OCI-LY1 (cell line): ENCODE data around the gene NEDD4L.

Experiments
- H2AFZ ChIP-seq: fragments of 200-600 bp; sonication (generic), shearing (Covaris generic); 2 replicates; pipeline ENCODE4 v1.6.0; 2014; ENCODE audit warnings: antibody characterized with exemption, mild to moderate bottlenecking, low read length
- H3F3A ChIP-seq: fragments of 200-600 bp; sonication (generic), shearing (Covaris generic); 2 replicates; pipeline ENCODE4 v1.6.0; 2014; ENCODE audit warnings: mild to moderate bottlenecking, antibody characterized with exemption, low read length, moderate library complexity; ENCODE audit not compliant: insufficient read depth
- H3K27ac ChIP-seq: fragments of 200-600 bp; sonication (generic); 2 replicates; pipeline ENCODE4 v1.5.1; 2014; ENCODE audit warnings: low read length, mixed run types, mild to moderate bottlenecking, low read depth; ENCODE audit not compliant: poor library complexity, severe bottlenecking
- H3K27me3 ChIP-seq: fragments of 200-600 bp; sonication (generic); 2 replicates; pipeline ENCODE4 v1.6.0; 2014; ENCODE audit warnings: antibody characterized with exemption, mild to moderate bottlenecking, low read length, moderate library complexity; ENCODE audit not compliant: insufficient read depth
- H3K36me3 ChIP-seq: fragments of 200-600 bp; sonication (generic); 2 replicates; pipeline ENCODE4 v1.6.1; 2014; ENCODE audit warnings: mild to moderate bottlenecking, antibody characterized with exemption, low read length, moderate library complexity, mixed read lengths; ENCODE audit not compliant: insufficient read depth
- H3K4me1 ChIP-seq: fragments of 200-600 bp; sonication (generic); 2 replicates; pipeline ENCODE4 v1.5.1; 2014; ENCODE audit warnings: mild to moderate bottlenecking, low read length, moderate library complexity; ENCODE audit not compliant: insufficient read depth, severe bottlenecking
- H3K4me2 ChIP-seq: fragments of 200-600 bp; sonication (generic), shearing (Covaris generic); 2 replicates; pipeline ENCODE4 v1.6.1; 2014; ENCODE audit warnings: low read length
- H3K4me3 ChIP-seq: fragments of 200-600 bp; sonication (generic); 2 replicates; pipeline ENCODE4 v1.5.1; 2014; ENCODE audit warnings: low read length, low read depth, mild to moderate bottlenecking, mixed read lengths; ENCODE audit not compliant: poor library complexity, severe bottlenecking
- H3K79me2 ChIP-seq: fragments of 200-600 bp; shearing (Covaris generic); 2 replicates; pipeline ENCODE4 v1.6.1; 2016; ENCODE audit warnings: mixed run types, low read length, mixed read lengths; ENCODE audit not compliant: insufficient read depth
- H3K9ac ChIP-seq: fragments of 200-600 bp; sonication (generic), shearing (Covaris generic); 2 replicates; pipeline ENCODE4 v1.6.1; 2014; ENCODE audit warnings: mild to moderate bottlenecking, low read length, mixed read lengths
- H3K9me2 ChIP-seq: fragments of 200-600 bp; sonication (generic), shearing (Covaris generic); 2 replicates; pipeline ENCODE4 v1.6.1; 2014; ENCODE audit warnings: low read depth, mild to moderate bottlenecking, low read length, mixed read lengths
- H3K9me3 ChIP-seq: fragments of 200-600 bp; shearing (Covaris generic); 2 replicates; pipeline ENCODE4 v1.6.1; 2014; ENCODE audit warnings: low read length, mixed read lengths
- H4K20me1 ChIP-seq: fragments of 200-600 bp; sonication (generic), shearing (Covaris generic); 2 replicates; pipeline ENCODE4 v1.6.0; 2016; ENCODE audit warnings: mild to moderate bottlenecking, low read length; ENCODE audit not compliant: insufficient read depth
- EZH2 ChIP-seq: fragments of 200-600 bp; sonication (generic), shearing (Covaris generic); IDR thresholded peaks from 2 replicates; pipeline ENCODE4 v1.8.0; 2017; ENCODE audit warnings: borderline replicate concordance, mixed run types, mild to moderate bottlenecking, antibody characterized with exemption, low read length, moderate library complexity, mixed read lengths
- TF ChIP-seq, protein P1 (sequence below): fragments of 200-600 bp; sonication (generic), shearing (Covaris generic); IDR thresholded peaks from 2 replicates; pipeline ENCODE4 v1.5.1; 2017; ENCODE audit warnings: mild to moderate bottlenecking, antibody characterized with exemption, low read length, moderate library complexity, mixed read lengths

NEDD4L gene

DNA sequence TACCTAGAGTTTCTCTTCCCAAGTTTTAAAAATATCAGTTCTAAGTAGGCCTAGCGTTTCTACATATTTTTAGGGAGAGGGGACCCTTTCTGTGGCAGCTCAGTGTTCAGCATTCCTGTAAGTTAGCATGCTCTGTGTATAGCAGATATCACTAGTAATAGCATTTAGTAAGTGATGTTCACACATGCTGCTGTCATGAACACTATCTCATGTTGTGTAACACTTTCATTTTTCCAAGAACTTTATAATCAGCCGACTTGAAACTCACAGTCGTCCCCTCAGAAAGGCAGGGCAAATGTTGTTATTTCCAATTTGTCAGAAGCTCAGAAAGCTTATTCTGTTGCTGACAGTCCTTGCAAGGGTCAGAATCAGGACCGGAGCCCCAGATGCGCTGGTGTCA is 317.2 kb downstream of the NEDD4L start:
- TF ChIP-seq, protein P1, sequence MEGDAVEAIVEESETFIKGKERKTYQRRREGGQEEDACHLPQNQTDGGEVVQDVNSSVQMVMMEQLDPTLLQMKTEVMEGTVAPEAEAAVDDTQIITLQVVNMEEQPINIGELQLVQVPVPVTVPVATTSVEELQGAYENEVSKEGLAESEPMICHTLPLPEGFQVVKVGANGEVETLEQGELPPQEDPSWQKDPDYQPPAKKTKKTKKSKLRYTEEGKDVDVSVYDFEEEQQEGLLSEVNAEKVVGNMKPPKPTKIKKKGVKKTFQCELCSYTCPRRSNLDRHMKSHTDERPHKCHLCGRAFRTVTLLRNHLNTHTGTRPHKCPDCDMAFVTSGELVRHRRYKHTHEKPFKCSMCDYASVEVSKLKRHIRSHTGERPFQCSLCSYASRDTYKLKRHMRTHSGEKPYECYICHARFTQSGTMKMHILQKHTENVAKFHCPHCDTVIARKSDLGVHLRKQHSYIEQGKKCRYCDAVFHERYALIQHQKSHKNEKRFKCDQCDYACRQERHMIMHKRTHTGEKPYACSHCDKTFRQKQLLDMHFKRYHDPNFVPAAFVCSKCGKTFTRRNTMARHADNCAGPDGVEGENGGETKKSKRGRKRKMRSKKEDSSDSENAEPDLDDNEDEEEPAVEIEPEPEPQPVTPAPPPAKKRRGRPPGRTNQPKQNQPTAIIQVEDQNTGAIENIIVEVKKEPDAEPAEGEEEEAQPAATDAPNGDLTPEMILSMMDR = no peak
- no peak for TF ChIP-seq EZH2
- Histone ChIP-seq H3K9ac (no peak overlapping the region), H3K4me1 (no peaks in the 10 kb centered on the region), H3F3A (no peaks in the 10 kb centered on the region), H3K4me3 (no peak overlapping the region), H2AFZ (no peak overlapping the region), H3K9me3 (no peaks in the 10 kb centered on the region), H3K36me3 (no peaks in the 10 kb centered on the region), H4K20me1 (no peaks in the 10 kb centered on the region), H3K27ac (no peak overlapping the region), H3K4me2 (no peak overlapping the region), H3K79me2 (no peaks in the 10 kb centered on the region), H3K27me3 (no peaks in the 10 kb centered on the region), H3K9me2 (no peaks in the 10 kb centered on the region)

DNA sequence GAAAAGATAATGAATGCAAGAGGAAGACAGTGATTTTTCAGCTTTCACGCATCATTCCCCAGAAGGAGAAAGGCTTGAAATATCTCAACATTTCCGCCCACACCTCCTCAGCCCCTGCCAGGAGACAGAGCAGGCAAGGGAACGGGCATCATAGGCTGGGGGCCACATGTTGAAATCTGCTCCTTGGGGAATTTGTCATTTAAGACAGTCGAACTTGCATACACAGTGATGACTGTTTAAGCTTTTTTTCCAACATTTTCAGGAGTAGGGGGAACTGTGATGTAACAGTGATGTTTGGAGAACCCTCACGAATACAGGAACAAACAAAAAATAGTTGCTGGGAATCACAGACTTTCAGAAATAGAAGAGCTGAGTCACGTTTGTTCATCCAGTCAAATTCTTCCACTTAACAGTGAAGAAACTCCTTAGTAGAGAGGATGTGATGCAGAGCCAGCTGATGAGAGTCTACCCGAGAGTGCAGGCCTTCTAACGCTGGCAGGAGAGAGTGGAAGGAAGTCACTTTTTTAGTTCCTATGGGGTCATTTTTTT is 318.1 kb downstream of the NEDD4L start:
- no peaks in the 10 kb centered on the region for H3K79me2 ChIP-seq
- no peaks in the 10 kb centered on the region for H3K27me3 ChIP-seq
- H3K4me1 ChIP-seq = no peaks in the 10 kb centered on the region
- H3K27ac ChIP-seq = no peak overlapping the region
- H4K20me1 ChIP-seq = no peaks in the 10 kb centered on the region
- no peak overlapping the region for H3K4me2 ChIP-seq
- H3K9me3 ChIP-seq = no peaks in the 10 kb centered on the region
- no peak overlapping the region for H2AFZ ChIP-seq
- no peak overlapping the region for H3K4me3 ChIP-seq
- no peaks in the 10 kb centered on the region for H3K9me2 ChIP-seq
- H3K9ac ChIP-seq = no peak overlapping the region
- TF ChIP-seq, protein P1 = no peak
- TF ChIP-seq EZH2 = no peak
- no peaks in the 10 kb centered on the region for H3F3A ChIP-seq
- no peaks in the 10 kb centered on the region for H3K36me3 ChIP-seq

GRCh38 chr18:58362829-58363271 is 318.8 kb downstream of the NEDD4L start:
- H3K27ac ChIP-seq = no peak overlapping the region
- H3K9me3 ChIP-seq = no peaks in the 10 kb centered on the region
- H2AFZ ChIP-seq = no peak overlapping the region
- no peaks in the 10 kb centered on the region for H4K20me1 ChIP-seq
- no peaks in the 10 kb centered on the region for H3K27me3 ChIP-seq
- H3K4me1 ChIP-seq = no peaks in the 10 kb centered on the region
- no peak overlapping the region for H3K4me2 ChIP-seq
- H3K9me2 ChIP-seq = no peaks in the 10 kb centered on the region
- TF ChIP-seq EZH2 = no peak
- TF ChIP-seq, protein P1 = no peak
- H3F3A ChIP-seq = no peaks in the 10 kb centered on the region
- H3K4me3 ChIP-seq = no peak overlapping the region
- no peaks in the 10 kb centered on the region for H3K36me3 ChIP-seq
- H3K79me2 ChIP-seq = no peaks in the 10 kb centered on the region
- H3K9ac ChIP-seq = no peak overlapping the region
